ENCODE data around the gene EIF4G3. TPM values are rescaled to one million over a fixed set of nuclear protein-coding genes. Genes with fewer than 3 reads are reported as not detected.

Gene EIF4G3
- total and polyA plus RNA-seq, 9 of the 15 experiments (the other 6 are each of a cell fraction or from before 2014, with no cell fraction given) = 6.7 to 40.5 (median 32.1) TPM

DNA sequence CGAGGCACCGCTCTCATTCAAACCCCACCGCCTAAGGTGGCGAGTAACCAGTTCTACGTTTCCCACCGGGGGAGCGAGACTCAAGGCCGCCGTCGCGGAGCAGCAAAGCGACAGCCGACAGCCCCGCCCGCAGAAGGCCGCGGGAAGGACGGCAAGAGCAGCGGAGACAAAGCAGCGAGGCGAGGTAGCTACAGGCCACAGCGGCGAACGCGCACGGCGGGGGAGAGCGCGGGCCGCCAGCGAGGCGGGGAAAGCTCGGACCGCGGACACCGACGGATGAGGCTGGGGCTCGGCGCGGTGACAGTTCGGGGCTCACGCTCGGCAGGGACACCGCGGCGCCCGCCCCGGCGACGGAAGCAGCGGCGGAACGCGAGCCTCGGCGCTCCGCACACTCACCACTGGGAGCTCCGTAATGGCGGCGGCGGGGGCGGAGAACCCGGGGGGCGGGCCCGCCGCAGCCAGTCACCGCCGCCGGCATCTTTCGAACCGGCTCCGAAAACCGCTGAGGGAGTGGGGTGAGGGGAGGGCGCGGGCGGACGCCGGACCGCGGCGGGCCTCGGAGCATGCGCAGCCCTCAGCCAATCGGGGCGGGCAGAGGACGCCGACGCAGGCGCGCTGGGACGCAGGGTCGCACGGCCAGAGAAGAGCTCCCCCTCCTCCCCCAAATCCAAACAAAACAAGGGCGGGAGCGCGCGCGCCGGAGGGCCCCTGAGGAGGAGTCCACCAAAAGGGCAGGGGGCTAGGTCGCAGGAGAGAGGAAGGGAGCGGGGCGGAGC lies 390.3 kb downstream of the EIF4G3 start (continued):
- no peak for TF ChIP-seq CAMTA2 (CRISPR knock-in tag; conservative IDR thresholded peaks at IDR 0.05)
- TF ChIP-seq PURB (CRISPR knock-in tag; IDR thresholded peaks at IDR 0.05; ENCODE audit: low read depth) = no peak
- peak; percentile 93 for TF ChIP-seq E2F1 (CRISPR knock-in tag; IDR thresholded peaks at IDR 0.05)
- no peak for TF ChIP-seq TRIM28 (IDR thresholded peaks at IDR 0.05)
- peak; percentile 36; the same call in 1 of the 2 replicates for TF ChIP-seq NFIC (IDR thresholded peaks at IDR 0.05)
- no peak for TF ChIP-seq CUX1 (CRISPR knock-in tag; IDR thresholded peaks at IDR 0.05)
- TF ChIP-seq ZNF57 (CRISPR knock-in tag; IDR thresholded peaks at IDR 0.05) = no peak
- TF ChIP-seq BRCA1 (IDR thresholded peaks at IDR 0.05) = no peak
- TF ChIP-seq BRCA1 (CRISPR knock-in tag; IDR thresholded peaks at IDR 0.05) = no peak
- TF ChIP-seq MEIS2 (IDR thresholded peaks at IDR 0.05; ENCODE audit: partially characterized antibody) = peak; percentile 98
- TF ChIP-seq ZC3H11A (IDR thresholded peaks at IDR 0.05; ENCODE audit: low read depth, low read length) = no peak; the same call in 1 of the 2 replicates
- TF ChIP-seq ASH1L (IDR thresholded peaks at IDR 0.05; ENCODE audit: borderline replicate concordance, low read depth, partially characterized antibody) = no peak
- TF ChIP-seq THRB (CRISPR knock-in tag; conservative IDR thresholded peaks at IDR 0.05) = no peak
- TF ChIP-seq, protein P1, sequence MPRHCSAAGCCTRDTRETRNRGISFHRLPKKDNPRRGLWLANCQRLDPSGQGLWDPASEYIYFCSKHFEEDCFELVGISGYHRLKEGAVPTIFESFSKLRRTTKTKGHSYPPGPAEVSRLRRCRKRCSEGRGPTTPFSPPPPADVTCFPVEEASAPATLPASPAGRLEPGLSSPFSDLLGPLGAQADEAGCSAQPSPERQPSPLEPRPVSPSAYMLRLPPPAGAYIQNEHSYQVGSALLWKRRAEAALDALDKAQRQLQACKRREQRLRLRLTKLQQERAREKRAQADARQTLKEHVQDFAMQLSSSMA (CRISPR knock-in tag; IDR thresholded peaks at IDR 0.05) = peak; percentile 70; the same call in 1 of the 2 replicates
- TF ChIP-seq HMGN3 (IDR thresholded peaks at IDR 0.05; ENCODE audit: borderline replicate concordance, extremely low read depth, insufficient read length, low read depth, low read length) = peak; percentile 74
- TF ChIP-seq HDAC3 (IDR thresholded peaks at IDR 0.05; ENCODE audit: borderline replicate concordance, partially characterized antibody) = no peak
- no peak for TF ChIP-seq ZNF696 (CRISPR knock-in tag; conservative IDR thresholded peaks at IDR 0.05)
- no peak for TF ChIP-seq NBN (IDR thresholded peaks at IDR 0.05; ENCODE audit: low read depth)
- TF ChIP-seq RAD21 (CRISPR knock-in tag; conservative IDR thresholded peaks at IDR 0.05 in 1 of 2, IDR thresholded peaks at IDR 0.05 in 1 of 2) = no peak
- TF ChIP-seq LCOR (CRISPR knock-in tag; IDR thresholded peaks at IDR 0.05) = peak; percentile 14; the same call in 1 of the 2 replicates
- no peak for TF ChIP-seq ZC3H8 (IDR thresholded peaks at IDR 0.05)

Data from K562 (cell line).